IgD-negative memory B cell (primary cell): ENCODE measurements around the gene CFAP161. TPM values are rescaled to one million over a fixed set of nuclear protein-coding genes. Genes with fewer than 3 reads are reported as not detected.

Experiments used
- H3K27ac Mint-ChIP-seq, 3 donors: one replicate each; pipeline ENCODE4 v1.8.0; 2020 to 2022; ENCODE audit warnings: mild to moderate bottlenecking in 3 of 3, mixed read lengths in 3 of 3, moderate library complexity in 1 of 3
- H3K27me3 Mint-ChIP-seq: one replicate; pipeline ENCODE4 v1.8.0; 2021; ENCODE audit warnings: mixed read lengths
- H3K36me3 Mint-ChIP-seq: one replicate; pipeline ENCODE4 v1.8.0; 2020; ENCODE audit warnings: mild to moderate bottlenecking, mixed read lengths
- H3K4me1 Mint-ChIP-seq, 3 donors: one replicate each; pipeline ENCODE4 v1.8.0; 2020 to 2022; ENCODE audit warnings: mixed read lengths in 3 of 3, mild to moderate bottlenecking in 1 of 3
- H3K4me3 Mint-ChIP-seq, 4 donors: one replicate each; pipeline ENCODE4 v1.8.0; 2020 to 2022; ENCODE audit warnings: mild to moderate bottlenecking in 4 of 4, mixed read lengths in 4 of 4, moderate library complexity in 3 of 4
- H3K9me3 Mint-ChIP-seq, 3 donors: one replicate each; pipeline ENCODE4 v1.8.0; 2020 to 2021; ENCODE audit warnings: mixed read lengths in 3 of 3, mild to moderate bottlenecking in 1 of 3
- polyA plus RNA-seq: library from polyadenylated mRNA; unstranded; fragments of 300-500 nt; fragmentation: Illumina TruSeq; gene quantifications from one replicate; pipeline ENCODE4 v1.2.3, GENCODE V29; 2021

Gene CFAP161
- polyA plus RNA-seq, 1 donor from 2014 or later, result not detected

GRCh38 chr15:81098861-81099651 lies 35.0 kb upstream of the CFAP161 start:
- no peaks in the 10 kb centered on the region for H3K36me3 Mint-ChIP-seq
- no peaks in the 10 kb centered on the region for H3K9me3 Mint-ChIP-seq
- peaks cover 31% of the 10 kb centered on the region for H3K27me3 Mint-ChIP-seq
- H3K27ac Mint-ChIP-seq, result peak overlapping the region in 1 of 3 donors; percentile 32
- no peak overlapping the region for H3K4me3 Mint-ChIP-seq
- no peaks in the 10 kb centered on the region for H3K4me1 Mint-ChIP-seq

GRCh38 chr15:81101894-81102815 lies 31.9 kb upstream of the CFAP161 start:
- peaks cover 0 to 2% (median 0%) of the 10 kb centered on the region in 3 donors for H3K4me1 Mint-ChIP-seq
- H3K27me3 Mint-ChIP-seq, result peaks cover 22% of the 10 kb centered on the region
- no peak overlapping the region for H3K4me3 Mint-ChIP-seq
- no peak overlapping the region for H3K27ac Mint-ChIP-seq
- no peaks in the 10 kb centered on the region for H3K36me3 Mint-ChIP-seq
- H3K9me3 Mint-ChIP-seq, result no peaks in the 10 kb centered on the region

- Mint-ChIP-seq H3K4me1 (peaks cover 0 to 2% (median 0%) of the 10 kb centered on the region in 3 donors), H3K27me3 (peaks cover 9% of the 10 kb centered on the region), H3K9me3 (no peaks in the 10 kb centered on the region), H3K36me3 (no peaks in the 10 kb centered on the region), H3K27ac (no peak overlapping the region), H3K4me3 (no peak overlapping the region)
Observed at GRCh38 chr15:81103857-81104256, 30.2 kb upstream of the CFAP161 start.

- Mint-ChIP-seq H3K4me3 (no peak overlapping the region), H3K4me1 (peaks cover 0 to 2% (median 0%) of the 10 kb centered on the region in 3 donors), H3K27me3 (peaks cover 5% of the 10 kb centered on the region), H3K36me3 (no peaks in the 10 kb centered on the region), H3K9me3 (no peaks in the 10 kb centered on the region), H3K27ac (no peak overlapping the region)
Observed at GRCh38 chr15:81105545-81105944, 28.5 kb upstream of the CFAP161 start.

- no peak overlapping the region for H3K4me3 Mint-ChIP-seq
- H3K9me3 Mint-ChIP-seq, result no peaks in the 10 kb centered on the region
- H3K36me3 Mint-ChIP-seq, result no peaks in the 10 kb centered on the region
- peaks cover 5% of the 10 kb centered on the region for H3K27me3 Mint-ChIP-seq
- peaks cover 0 to 6% (median 1%) of the 10 kb centered on the region in 3 donors for H3K4me1 Mint-ChIP-seq
- H3K27ac Mint-ChIP-seq, result no peak overlapping the region
Observed at GRCh38 chr15:81106560-81106959, 27.5 kb upstream of the CFAP161 start.

- peaks cover 0 to 8% (median 2%) of the 10 kb centered on the region in 3 donors for H3K4me1 Mint-ChIP-seq
- H3K4me3 Mint-ChIP-seq, result no peak overlapping the region
- H3K27ac Mint-ChIP-seq, result no peak overlapping the region
- no peaks in the 10 kb centered on the region for H3K36me3 Mint-ChIP-seq
- no peaks in the 10 kb centered on the region for H3K9me3 Mint-ChIP-seq
- H3K27me3 Mint-ChIP-seq, result peaks cover 5% of the 10 kb centered on the region
Observed at GRCh38 chr15:81107889-81108288, 26.2 kb upstream of the CFAP161 start.

GRCh38 chr15:81108427-81108826 lies 25.6 kb upstream of the CFAP161 start:
- Mint-ChIP-seq H3K4me3 (no peak overlapping the region), H3K4me1 (peaks cover 0 to 8% (median 2%) of the 10 kb centered on the region in 3 donors), H3K9me3 (no peaks in the 10 kb centered on the region), H3K27ac (no peak overlapping the region), H3K36me3 (no peaks in the 10 kb centered on the region), H3K27me3 (peaks cover 5% of the 10 kb centered on the region)

GRCh38 chr15:81111018-81111417 lies 23.1 kb upstream of the CFAP161 start:
- Mint-ChIP-seq H3K9me3 (no peaks in the 10 kb centered on the region), H3K4me1 (peaks cover 0 to 11% (median 2%) of the 10 kb centered on the region in 3 donors), H3K27me3 (peaks cover 3% of the 10 kb centered on the region), H3K36me3 (no peaks in the 10 kb centered on the region), H3K4me3 (no peak overlapping the region), H3K27ac (peak overlapping the region in 1 of 3 donors; percentile 20)

GRCh38 chr15:81111510-81112470 lies 22.3 kb upstream of the CFAP161 start:
- no peaks in the 10 kb centered on the region for H3K9me3 Mint-ChIP-seq
- H3K36me3 Mint-ChIP-seq, result no peaks in the 10 kb centered on the region
- peaks cover 3% of the 10 kb centered on the region for H3K27me3 Mint-ChIP-seq
- peak overlapping the region in 1 of 3 donors; percentile 20 for H3K27ac Mint-ChIP-seq
- H3K4me3 Mint-ChIP-seq, result no peak overlapping the region
- H3K4me1 Mint-ChIP-seq, result peaks cover 0 to 8% (median 2%) of the 10 kb centered on the region in 3 donors

GRCh38 chr15:81113204-81113657 lies 20.8 kb upstream of the CFAP161 start:
- no peak overlapping the region for H3K4me3 Mint-ChIP-seq
- H3K27me3 Mint-ChIP-seq, result peaks cover 12% of the 10 kb centered on the region
- no peaks in the 10 kb centered on the region for H3K9me3 Mint-ChIP-seq

GRCh38 chr15:81113861-81114291 lies 20.2 kb upstream of the CFAP161 start:
- Mint-ChIP-seq H3K36me3 (no peaks in the 10 kb centered on the region), H3K27ac (no peak overlapping the region), H3K4me3 (no peak overlapping the region), H3K9me3 (no peaks in the 10 kb centered on the region), H3K4me1 (peaks cover 0 to 8% (median 2%) of the 10 kb centered on the region in 3 donors), H3K27me3 (peaks cover 12% of the 10 kb centered on the region)

More at GRCh38 chr15:81113204-81113657, 20.8 kb upstream of the CFAP161 start:
- peaks cover 0 to 8% (median 2%) of the 10 kb centered on the region in 3 donors for H3K4me1 Mint-ChIP-seq
- no peaks in the 10 kb centered on the region for H3K36me3 Mint-ChIP-seq
- H3K27ac Mint-ChIP-seq, result no peak overlapping the region

- Mint-ChIP-seq H3K9me3 (no peaks in the 10 kb centered on the region), H3K27me3 (peaks cover 12% of the 10 kb centered on the region), H3K4me1 (peaks cover 0 to 8% (median 2%) of the 10 kb centered on the region in 3 donors), H3K36me3 (no peaks in the 10 kb centered on the region), H3K27ac (no peak overlapping the region), H3K4me3 (no peak overlapping the region)
Observed at GRCh38 chr15:81115054-81115939, 18.8 kb upstream of the CFAP161 start.

GRCh38 chr15:81117136-81117535 lies 16.9 kb upstream of the CFAP161 start:
- H3K27ac Mint-ChIP-seq, result no peak overlapping the region
- H3K9me3 Mint-ChIP-seq, result peaks cover 0 to 5% (median 0%) of the 10 kb centered on the region in 3 donors
- H3K36me3 Mint-ChIP-seq, result no peaks in the 10 kb centered on the region
- peaks cover 0 to 3% (median 0%) of the 10 kb centered on the region in 3 donors for H3K4me1 Mint-ChIP-seq
- H3K4me3 Mint-ChIP-seq, result no peak overlapping the region
- H3K27me3 Mint-ChIP-seq, result peaks cover 16% of the 10 kb centered on the region
